HepG2 (cell line): ENCODE data around the gene PARP11. TPM values are rescaled to one million over a fixed set of nuclear protein-coding genes. Genes with fewer than 3 reads are reported as not detected.

Experiments used
- ATAC-seq: fragments of 200-7000 bp; cut with Tn5 transposase; 3 replicates; pipeline ENCODE4 v1.9.1; 2020; ENCODE audit warnings: mild to moderate bottlenecking, moderate library complexity
- BruUV-seq: library from RNA; stranded (reverse); fragments of 400-500 nt; replicated peaks from 2 replicates; lab custom pipeline; 2021; lab: Mats Ljungman, UMichigan
- CTCF ChIA-PET: fragments of 300-600 bp; formaldehyde crosslinking; extraction: SDS; loops from one replicate; lab custom pipeline; 2021; ENCODE audit warnings: low total read pairs, inconsistent platforms, low intra/inter-chr PET ratio; lab: Yijun Ruan, JAX
- POLR2A ChIA-PET: fragments of 350-600 bp; sonication (Branson Sonifier 250); formaldehyde crosslinking; loops from one replicate; lab custom pipeline; 2020; ENCODE audit warnings: antibody characterized with exemption, inconsistent platforms; lab: Yijun Ruan, JAX
- DNase-seq: peaks from one replicate; pipeline ENCODE4 v3.0.0-alpha.2; 2015; ENCODE audit warnings: low spot score
- FAIRE-seq: peaks from 3 replicates; lab custom pipeline; 2011; peaks lifted over from hg19 to GRCh38; lab: Jason Lieb, UNC
- H2AFZ ChIP-seq: one replicate; pipeline ENCODE4 v1.6.1; 2011; ENCODE audit warnings: low read length, inconsistent platforms
- H3K27ac ChIP-seq: fragments of 300-600 bp; 3 replicates; pipeline ENCODE4 v1.8.0; 2011; ENCODE audit warnings: mixed run types, mild to moderate bottlenecking, mixed read lengths, low read length, inconsistent platforms; ENCODE audit not compliant: insufficient read depth; ENCODE audit errors: extremely low read length
- H3K27me3 ChIP-seq, 2 experiments: fragments of 200-600 bp in 1 of 2; 2 replicates in 1 of 2; 3 replicates in 1 of 2; pipeline versions ENCODE4 v1.6.0 to v1.8.0; 2011; ENCODE audit warnings: low read length in 2 of 2, mild to moderate bottlenecking in 2 of 2, moderate library complexity in 2 of 2, inconsistent platforms in 1 of 2; ENCODE audit not compliant: insufficient read depth in 2 of 2, control insufficient read depth in 1 of 2
- H3K36me3 ChIP-seq, 2 experiments: fragments of 200-600 bp in 1 of 2; replicated peaks in 1 of 2; 2 replicates in 1 of 2; 3 replicates in 1 of 2; pipeline versions ENCODE4 v1.5.1 to v1.8.0; 2011; ENCODE audit warnings: low read length in 2 of 2, inconsistent platforms in 1 of 2; ENCODE audit not compliant: insufficient read depth in 2 of 2, control insufficient read depth in 1 of 2
- H3K4me1 ChIP-seq: 2 replicates; pipeline ENCODE4 v1.5.1; 2012; ENCODE audit warnings: low read length, inconsistent platforms; ENCODE audit not compliant: insufficient read depth
- H3K4me2 ChIP-seq: 2 replicates; pipeline ENCODE4 v1.6.0; 2011; ENCODE audit warnings: low read depth, low read length, inconsistent platforms
- H3K4me3 ChIP-seq, 3 experiments: fragments of 200-600 bp in 1 of 3; sonication (generic), shearing (Covaris generic) in 1 of 3; replicated peaks in 1 of 3; 2 replicates each; pipeline ENCODE4 v1.5.1; 2011 to 2016; ENCODE audit warnings: low read length in 3 of 3, inconsistent platforms in 2 of 3, low read depth in 2 of 3, mild to moderate bottlenecking in 2 of 3, control low read depth in 1 of 3, mixed read lengths in 1 of 3; ENCODE audit not compliant: insufficient read depth in 1 of 3
- H3K79me2 ChIP-seq: one replicate; pipeline ENCODE4 v1.6.1; 2011; ENCODE audit warnings: low read length, inconsistent platforms; ENCODE audit not compliant: insufficient read depth
- H3K9ac ChIP-seq: 2 replicates; pipeline ENCODE4 v1.6.0; 2011; ENCODE audit warnings: mild to moderate bottlenecking, low read depth, low read length, inconsistent platforms; ENCODE audit not compliant: insufficient read depth
- H3K9me3 ChIP-seq: 2 replicates; pipeline ENCODE4 v1.5.1; 2012; ENCODE audit warnings: mild to moderate bottlenecking, low read length
- H4K20me1 ChIP-seq: 2 replicates; pipeline ENCODE4 v1.6.0; 2011; ENCODE audit warnings: inconsistent platforms, mild to moderate bottlenecking, low read length, moderate library complexity; ENCODE audit not compliant: insufficient read depth
- AHR ChIP-seq: IDR thresholded peaks from 2 replicates; pipeline ENCODE4 v1.6.1; 2018; ENCODE audit warnings: missing genetic modification reagents, missing compliant biosample characterization
- AKAP8 ChIP-seq: sonication (generic); formaldehyde crosslinking; IDR thresholded peaks from 2 replicates; pipeline ENCODE4 v1.5.1; 2020; ENCODE audit warnings: mild to moderate bottlenecking, missing genetic modification reagents
- ETV6 ChIP-seq: sonication (generic); formaldehyde crosslinking; conservative IDR thresholded peaks from 2 replicates; pipeline ENCODE4 v1.4.0; 2020; ENCODE audit warnings: missing genetic modification reagents
- GLI4 ChIP-seq: sonication (generic); formaldehyde crosslinking; IDR thresholded peaks from 2 replicates; pipeline ENCODE4 v1.5.1; 2020; ENCODE audit warnings: missing genetic modification reagents, mild to moderate bottlenecking, moderate library complexity, borderline replicate concordance
- MAFG ChIP-seq: sonication (generic); formaldehyde crosslinking; IDR thresholded peaks from 2 replicates; pipeline ENCODE4 v1.5.1; 2020; ENCODE audit warnings: mild to moderate bottlenecking, missing genetic modification reagents
- MED13 ChIP-seq: sonication (generic); formaldehyde crosslinking; IDR thresholded peaks from 2 replicates; pipeline ENCODE4 v1.5.0; 2020; ENCODE audit warnings: missing genetic modification reagents
- PAF1 ChIP-seq: IDR thresholded peaks from 2 replicates; pipeline ENCODE4 v1.6.1; 2016; ENCODE audit warnings: missing genetic modification reagents, missing compliant biosample characterization
- ZNF225 ChIP-seq: sonication (generic); formaldehyde crosslinking; IDR thresholded peaks from 2 replicates; pipeline ENCODE4 v1.4.0; 2020; ENCODE audit warnings: mild to moderate bottlenecking, missing genetic modification reagents
- ZNF232 ChIP-seq: sonication (generic); formaldehyde crosslinking; IDR thresholded peaks from 2 replicates; pipeline ENCODE4 v1.4.0; 2020; ENCODE audit warnings: missing genetic modification reagents, borderline replicate concordance
- ZNF317 ChIP-seq: sonication (generic); formaldehyde crosslinking; IDR thresholded peaks from 2 replicates; pipeline ENCODE4 v1.5.0; 2020; ENCODE audit warnings: mild to moderate bottlenecking, missing genetic modification reagents
- ZNF441 ChIP-seq: sonication (generic); formaldehyde crosslinking; IDR thresholded peaks from 2 replicates; pipeline ENCODE4 v1.7.0; 2021; ENCODE audit warnings: missing genetic modification reagents, borderline replicate concordance
- ZNF83 ChIP-seq: sonication (generic); formaldehyde crosslinking; IDR thresholded peaks from 2 replicates; pipeline ENCODE4 v1.4.0; 2020; ENCODE audit warnings: missing genetic modification reagents, mild to moderate bottlenecking, borderline replicate concordance
- ZNF841 ChIP-seq: sonication (generic); formaldehyde crosslinking; IDR thresholded peaks from 2 replicates; pipeline ENCODE4 v1.8.1; 2023; ENCODE audit warnings: missing genetic modification reagents, borderline replicate concordance
- WGBS: methylation state at CpG from one replicate; pipeline ENCODE4 v1.1.6; 2017; ENCODE audit warnings: low lambda C conversion rate; 5-methylcytosine and 5-hydroxymethylcytosine counted together
- in situ Hi-C: cut with HindIII; loops from 2 replicates; pipeline ENCODE4 v1.10.0; 2017; ENCODE audit warnings: low pct_unique_long_range_greater_than_20kb; ENCODE audit not compliant: extremely low pct_ligation_motif_present
- intact Hi-C: fragments of 100-400 bp; cut with micrococcal nuclease; formaldehyde crosslinking; loops from one replicate; pipeline ENCODE4 v1.10.0; 2022; ENCODE audit not compliant: unreplicated experiment
- polyA plus RNA-seq, 8 experiments: library from polyadenylated mRNA; depleted of rRNA in 3 of 8; stranded (reverse) in 7 of 8; unstranded in 1 of 8; fragments of >200 nt; fragmentation: Illumina TruSeq in 4 of 8; extraction: Trizol in 4 of 8; gene quantifications; 2 replicates each; pipeline versions ENCODE4 v1.2.1 to v1.2.3, GENCODE V29; 2011 to 2016; ENCODE audit warnings: low read depth in 4 of 8, missing spikeins in 1 of 8, mixed read lengths in 1 of 8; ENCODE audit not compliant: insufficient read depth in 1 of 8
- total RNA-seq, 5 experiments: library from RNA; depleted of rRNA; stranded (reverse); fragments of >200 nt; fragmentation: Illumina TruSeq; extraction: Trizol; gene quantifications; 2 replicates each; pipeline ENCODE4 v1.2.3, GENCODE V29; 2016; ENCODE audit warnings: low read depth in 1 of 5
- TF ChIP-seq, protein P1 (sequence below): sonication (generic); formaldehyde crosslinking; IDR thresholded peaks from 2 replicates; pipeline ENCODE4 v1.4.0; 2020; ENCODE audit warnings: missing genetic modification reagents
- TF ChIP-seq, protein P2 (sequence below): sonication (generic); formaldehyde crosslinking; IDR thresholded peaks from 2 replicates; pipeline ENCODE4 v1.8.0; 2023; ENCODE audit warnings: mild to moderate bottlenecking, missing genetic modification reagents
- TF ChIP-seq, protein P3 (sequence below): sonication (generic); formaldehyde crosslinking; IDR thresholded peaks from 2 replicates; pipeline ENCODE4 v1.4.0; 2020; ENCODE audit warnings: missing genetic modification reagents

PARP11 gene
- total and polyA plus RNA-seq, 2 of the 13 experiments (the other 11 are each of a cell fraction or from before 2014, with no cell fraction given) = 4.0 to 7.6 TPM

DNA sequence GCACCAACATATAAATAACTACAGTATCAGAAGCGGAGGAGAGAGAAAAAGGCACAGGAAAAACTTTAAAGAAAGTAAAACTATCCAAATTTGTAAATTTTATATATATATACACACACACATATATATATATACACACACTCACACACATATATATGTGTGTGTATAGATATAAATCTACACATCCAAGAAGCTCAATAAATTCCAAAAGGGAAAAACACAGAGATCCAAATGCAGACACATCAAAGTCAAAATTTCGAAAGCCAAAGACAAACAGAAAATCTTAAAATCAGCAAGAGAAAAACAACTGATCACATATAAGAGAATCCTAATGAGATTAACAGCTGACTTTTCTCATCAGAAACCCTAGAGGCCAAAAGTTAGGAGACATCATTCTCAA is 37.3 kb downstream of the PARP11 start:
- H3K36me3 ChIP-seq = no peaks in the 10 kb centered on the region
- no peak overlapping the region for H3K4me2 ChIP-seq
- H2AFZ ChIP-seq = no peak overlapping the region
- peaks cover 42% of the 10 kb centered on the region for H3K4me1 ChIP-seq
- FAIRE-seq (no peak), DNase-seq (no peak), ATAC-seq (no peak)
- CTCF ChIA-PET = no interaction called here
- no peaks in the 10 kb centered on the region for H3K27me3 ChIP-seq
- POLR2A ChIA-PET = no interaction called here
- H3K27ac ChIP-seq = no peak overlapping the region
- no peaks in the 10 kb centered on the region for H4K20me1 ChIP-seq
- no peak overlapping the region for H3K4me3 ChIP-seq
- no peaks in the 10 kb centered on the region for H3K9me3 ChIP-seq
- H3K79me2 ChIP-seq = no peaks in the 10 kb centered on the region
- WGBS = 95% methylated on average over 2 of the region's 2 CpGs
- intact Hi-C loops (no loop called here), in situ Hi-C loops (no loop called here)
- TF ChIP-seq, protein P1, sequence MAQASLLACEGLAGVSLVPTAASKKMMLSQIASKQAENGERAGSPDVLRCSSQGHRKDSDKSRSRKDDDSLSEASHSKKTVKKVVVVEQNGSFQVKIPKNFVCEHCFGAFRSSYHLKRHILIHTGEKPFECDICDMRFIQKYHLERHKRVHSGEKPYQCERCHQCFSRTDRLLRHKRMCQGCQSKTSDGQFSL (CRISPR knock-in tag) = no peak
- no peak for TF ChIP-seq ZNF841 (CRISPR knock-in tag)
- TF ChIP-seq GLI4 = no peak
- 0 out of 2 replicates have a peak, but pooled peaks have one; percentile 59 for TF ChIP-seq ZNF317 (CRISPR knock-in tag)
- no peak for TF ChIP-seq AHR (CRISPR knock-in tag)
- BruUV-seq = no TSS peak
- H3K9ac ChIP-seq = no peak overlapping the region

DNA sequence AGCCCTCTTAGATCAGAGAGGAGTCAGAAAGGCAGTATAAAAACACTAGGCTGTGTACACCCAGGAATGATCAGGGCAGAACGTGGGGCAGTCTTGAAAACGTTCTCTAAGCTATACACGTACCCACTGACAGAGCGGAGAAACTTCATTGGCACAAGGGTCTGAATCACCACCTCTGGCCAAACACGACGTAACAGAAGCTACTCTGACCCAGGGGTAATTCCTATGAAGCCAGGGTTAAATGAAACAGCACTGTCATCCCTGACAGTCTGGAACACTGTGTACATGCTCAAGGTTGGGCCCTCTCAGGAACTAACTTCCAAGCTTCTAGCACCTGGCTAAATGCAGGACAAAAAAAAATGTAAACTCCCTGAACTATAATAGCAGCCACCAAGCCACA is 38.4 kb downstream of the PARP11 start:
- H3K36me3 ChIP-seq = no peaks in the 10 kb centered on the region
- intact Hi-C loops = no loop called here
- peak; percentile 65; the same call in 2 of the 3 replicates for ATAC-seq
- no peaks in the 10 kb centered on the region for H3K27me3 ChIP-seq
- no TSS peak for BruUV-seq
- H3K4me3 ChIP-seq = no peak overlapping the region
- TF ChIP-seq ETV6 (CRISPR knock-in tag) (no peak), MED13 (CRISPR knock-in tag) (no peak), AKAP8 (CRISPR knock-in tag) (no peak), ZNF441 (CRISPR knock-in tag) (no peak), ZNF83 (no peak), MAFG (no peak), ZNF225 (CRISPR knock-in tag) (no peak), PAF1 (CRISPR knock-in tag) (no peak), ZNF232 (CRISPR knock-in tag) (no peak)
- TF ChIP-seq, protein P2, sequence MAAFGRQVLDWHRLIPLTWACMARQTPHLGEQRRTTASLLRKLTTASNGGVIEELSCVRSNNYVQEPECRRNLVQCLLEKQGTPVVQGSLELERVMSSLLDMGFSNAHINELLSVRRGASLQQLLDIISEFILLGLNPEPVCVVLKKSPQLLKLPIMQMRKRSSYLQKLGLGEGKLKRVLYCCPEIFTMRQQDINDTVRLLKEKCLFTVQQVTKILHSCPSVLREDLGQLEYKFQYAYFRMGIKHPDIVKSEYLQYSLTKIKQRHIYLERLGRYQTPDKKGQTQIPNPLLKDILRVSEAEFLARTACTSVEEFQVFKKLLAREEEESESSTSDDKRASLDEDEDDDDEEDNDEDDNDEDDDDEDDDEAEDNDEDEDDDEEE (CRISPR knock-in tag) = no peak
- TF ChIP-seq, protein P3, sequence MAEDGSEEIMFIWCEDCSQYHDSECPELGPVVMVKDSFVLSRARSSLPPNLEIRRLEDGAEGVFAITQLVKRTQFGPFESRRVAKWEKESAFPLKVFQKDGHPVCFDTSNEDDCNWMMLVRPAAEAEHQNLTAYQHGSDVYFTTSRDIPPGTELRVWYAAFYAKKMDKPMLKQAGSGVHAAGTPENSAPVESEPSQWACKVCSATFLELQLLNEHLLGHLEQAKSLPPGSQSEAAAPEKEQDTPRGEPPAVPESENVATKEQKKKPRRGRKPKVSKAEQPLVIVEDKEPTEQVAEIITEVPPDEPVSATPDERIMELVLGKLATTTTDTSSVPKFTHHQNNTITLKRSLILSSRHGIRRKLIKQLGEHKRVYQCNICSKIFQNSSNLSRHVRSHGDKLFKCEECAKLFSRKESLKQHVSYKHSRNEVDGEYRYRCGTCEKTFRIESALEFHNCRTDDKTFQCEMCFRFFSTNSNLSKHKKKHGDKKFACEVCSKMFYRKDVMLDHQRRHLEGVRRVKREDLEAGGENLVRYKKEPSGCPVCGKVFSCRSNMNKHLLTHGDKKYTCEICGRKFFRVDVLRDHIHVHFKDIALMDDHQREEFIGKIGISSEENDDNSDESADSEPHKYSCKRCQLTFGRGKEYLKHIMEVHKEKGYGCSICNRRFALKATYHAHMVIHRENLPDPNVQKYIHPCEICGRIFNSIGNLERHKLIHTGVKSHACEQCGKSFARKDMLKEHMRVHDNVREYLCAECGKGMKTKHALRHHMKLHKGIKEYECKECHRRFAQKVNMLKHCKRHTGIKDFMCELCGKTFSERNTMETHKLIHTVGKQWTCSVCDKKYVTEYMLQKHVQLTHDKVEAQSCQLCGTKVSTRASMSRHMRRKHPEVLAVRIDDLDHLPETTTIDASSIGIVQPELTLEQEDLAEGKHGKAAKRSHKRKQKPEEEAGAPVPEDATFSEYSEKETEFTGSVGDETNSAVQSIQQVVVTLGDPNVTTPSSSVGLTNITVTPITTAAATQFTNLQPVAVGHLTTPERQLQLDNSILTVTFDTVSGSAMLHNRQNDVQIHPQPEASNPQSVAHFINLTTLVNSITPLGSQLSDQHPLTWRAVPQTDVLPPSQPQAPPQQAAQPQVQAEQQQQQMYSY = no peak
- TF ChIP-seq, all 625 proteins: peak for 0
- Histone ChIP-seq H4K20me1 (no peaks in the 10 kb centered on the region), H3K27ac (no peak overlapping the region), H3K9ac (no peak overlapping the region), H3K4me2 (no peak overlapping the region), H3K9me3 (no peaks in the 10 kb centered on the region), H3K4me1 (peaks cover 42% of the 10 kb centered on the region), H3K79me2 (no peaks in the 10 kb centered on the region), H2AFZ (no peak overlapping the region)
- FAIRE-seq = no peak
- WGBS = 97% methylated on average over 5 of the region's 6 CpGs
- POLR2A ChIA-PET = no interaction called here
- CTCF ChIA-PET = no interaction called here
- DNase-seq = peak; percentile 14
- in situ Hi-C loops = no loop called here
